Naive thymus-derived CD4-positive, alpha-beta T cell (primary cell): Measurements from ENCODE around the gene PPFIA3. TPM values are rescaled to one million over a fixed set of nuclear protein-coding genes. Genes with fewer than 3 reads are reported as not detected.

ENCODE experiments used
- ATAC-seq: fragments of 150-1000 bp; cut with Tn5 transposase; 2 replicates; pipeline ENCODE4 v1.10.0; 2021; ENCODE audit warnings: mild to moderate bottlenecking, moderate library complexity
- CTCF ChIA-PET: fragments of 350-600 bp; sonication (Branson Sonifier 250); formaldehyde crosslinking; loops from one replicate; lab custom pipeline; 2021; ENCODE audit warnings: antibody characterized with exemption; lab: Charles Lee
- POLR2A ChIA-PET: fragments of 350-600 bp; sonication (Branson Sonifier 250); formaldehyde crosslinking; loops from one replicate; lab custom pipeline; 2021; ENCODE audit warnings: antibody characterized with exemption, inconsistent platforms; lab: Charles Lee
- DNase-seq, 9 donors: peaks; one replicate each; pipeline versions ENCODE4 v3.0.0 to v3.0.0-alpha.2; 2020 to 2022; ENCODE audit warnings: mixed read lengths in 1 of 9
- H3K27ac ChIP-seq: one replicate; pipeline ENCODE4 v1.7.0; 2013; ENCODE audit warnings: mild to moderate bottlenecking, low read depth, low read length, moderate library complexity
- H3K27me3 ChIP-seq, 2 donors: one replicate each; pipeline ENCODE4 v1.7.0; 2013; ENCODE audit warnings: low read length in 2 of 2, mild to moderate bottlenecking in 2 of 2, moderate library complexity in 2 of 2; ENCODE audit not compliant: control insufficient read depth in 2 of 2, insufficient read depth in 2 of 2
- H3K36me3 ChIP-seq, 3 experiments: 1 replicate in 2 of 3; 2 replicates in 1 of 3; pipeline ENCODE4 v1.7.0; 2013; ENCODE audit warnings: low read length in 3 of 3, mild to moderate bottlenecking in 3 of 3, moderate library complexity in 1 of 3; ENCODE audit not compliant: insufficient read depth in 3 of 3, control insufficient read depth in 2 of 3
- H3K4me1 ChIP-seq, 2 donors: one replicate each; pipeline ENCODE4 v1.7.0; 2013; ENCODE audit warnings: low read length in 2 of 2, mild to moderate bottlenecking in 2 of 2, moderate library complexity in 1 of 2; ENCODE audit not compliant: control insufficient read depth in 2 of 2, insufficient read depth in 2 of 2
- H3K4me3 ChIP-seq: 2 replicates; pipeline ENCODE4 v1.7.0; 2013; ENCODE audit warnings: mild to moderate bottlenecking, low read length
- H3K9me3 ChIP-seq, 3 experiments: 1 replicate in 2 of 3; 2 replicates in 1 of 3; pipeline ENCODE4 v1.7.0; 2013; ENCODE audit warnings: low read length in 3 of 3; ENCODE audit not compliant: control insufficient read depth in 2 of 3
- H3K27ac Mint-ChIP-seq, 9 donors: one replicate each; pipeline ENCODE4 v1.8.0; 2020 to 2022; ENCODE audit warnings: mixed read lengths in 9 of 9, mild to moderate bottlenecking in 8 of 9, moderate library complexity in 5 of 9, inconsistent platforms in 2 of 9
- H3K27me3 Mint-ChIP-seq, 5 donors: one replicate each; pipeline ENCODE4 v1.8.0; 2021 to 2022; ENCODE audit warnings: mixed read lengths in 5 of 5, mild to moderate bottlenecking in 1 of 5
- H3K36me3 Mint-ChIP-seq, 5 donors: one replicate each; pipeline ENCODE4 v1.8.0; 2020 to 2022; ENCODE audit warnings: mixed read lengths in 5 of 5, mild to moderate bottlenecking in 3 of 5, inconsistent platforms in 1 of 5
- H3K4me1 Mint-ChIP-seq, 7 donors: one replicate each; pipeline ENCODE4 v1.8.0; 2020 to 2022; ENCODE audit warnings: mixed read lengths in 7 of 7, mild to moderate bottlenecking in 3 of 7, inconsistent platforms in 1 of 7
- H3K4me3 Mint-ChIP-seq, 10 donors: one replicate each; pipeline ENCODE4 v1.8.0; 2020 to 2022; ENCODE audit warnings: mild to moderate bottlenecking in 10 of 10, mixed read lengths in 10 of 10, moderate library complexity in 6 of 10, inconsistent platforms in 2 of 10
- H3K9me3 Mint-ChIP-seq, 11 donors: one replicate each; pipeline ENCODE4 v1.8.0; 2020 to 2022; ENCODE audit warnings: mixed read lengths in 11 of 11, mild to moderate bottlenecking in 4 of 11, inconsistent platforms in 1 of 11, moderate library complexity in 1 of 11
- intact Hi-C, 2 donors: fragments of 100-400 bp; cut with micrococcal nuclease; formaldehyde crosslinking; loops; one replicate each; pipeline ENCODE4 v1.15.1; 2023
- polyA plus RNA-seq, 2 donors: library from polyadenylated mRNA; unstranded; fragments of 300-500 nt; fragmentation: Illumina TruSeq; gene quantifications; one replicate each; pipeline ENCODE4 v1.2.3, GENCODE V29; 2021
- total RNA-seq, 6 experiments: library from RNA in 5 of 6; stranded (reverse) in 5 of 6; gene quantifications; 1 replicate in 5 of 6; 2 replicates in 1 of 6; pipeline ENCODE4 v1.2.3 and lab custom pipeline; 2021 to 2026

PPFIA3 gene
- total and polyA plus RNA-seq, 7 experiments from 2014 or later = 0.15 to 4.9 (median 2.6) TPM

GRCh38 chr19:49148044-49148682 is 28.8 kb downstream of the PPFIA3 start:
- no peak overlapping the region for H3K27ac ChIP-seq
- DNase-seq = no peak
- H3K9me3 ChIP-seq = no peaks in the 10 kb centered on the region
- H3K4me1 ChIP-seq = peaks cover 8 to 35% of the 10 kb centered on the region in 2 donors
- peaks cover 52 to 62% (median 55%) of the 10 kb centered on the region in 5 donors for H3K27me3 Mint-ChIP-seq
- peaks cover 0 to 5% (median 0%) of the 10 kb centered on the region in 5 donors for H3K36me3 Mint-ChIP-seq
- no peaks in the 10 kb centered on the region for H3K36me3 ChIP-seq
- CTCF ChIA-PET = interaction anchor here (0.8 to 4.6 kb wide), 3 partner anchors 34 to 161 kb away, joined by 3 to 28 read pairs (median 3); partner anchors contain the start of gene LIN7B
- peaks cover 8 to 29% of the 10 kb centered on the region in 2 donors for H3K27me3 ChIP-seq
- peaks cover 0 to 10% (median 0%) of the 10 kb centered on the region in 11 donors for H3K9me3 Mint-ChIP-seq
- ATAC-seq = no peak
- no peak overlapping the region for H3K4me3 ChIP-seq
- no peak overlapping the region for H3K27ac Mint-ChIP-seq
- intact Hi-C loops = loop anchor here (5.0 to 10.0 kb wide), 4 partner anchors 131 to 353 kb away; partner anchors contain the start of genes GYS1 (in 1 of the 2), LHB (in 1 of the 2), RUVBL2 (in 1 of the 2) and SLC17A7 (in 1 of the 2)
- H3K4me1 Mint-ChIP-seq = peaks cover 16 to 45% (median 36%) of the 10 kb centered on the region in 7 donors
- H3K4me3 Mint-ChIP-seq = peak overlapping the region in 9 of 10 donors; percentile 13 to 83 (median 75)
- POLR2A ChIA-PET = interaction anchor here (0.7 to 1.5 kb wide), 2 partner anchors 50 to 231 kb away, joined by 3 to 4 read pairs; no protein-coding TSS in a partner anchor

DNA sequence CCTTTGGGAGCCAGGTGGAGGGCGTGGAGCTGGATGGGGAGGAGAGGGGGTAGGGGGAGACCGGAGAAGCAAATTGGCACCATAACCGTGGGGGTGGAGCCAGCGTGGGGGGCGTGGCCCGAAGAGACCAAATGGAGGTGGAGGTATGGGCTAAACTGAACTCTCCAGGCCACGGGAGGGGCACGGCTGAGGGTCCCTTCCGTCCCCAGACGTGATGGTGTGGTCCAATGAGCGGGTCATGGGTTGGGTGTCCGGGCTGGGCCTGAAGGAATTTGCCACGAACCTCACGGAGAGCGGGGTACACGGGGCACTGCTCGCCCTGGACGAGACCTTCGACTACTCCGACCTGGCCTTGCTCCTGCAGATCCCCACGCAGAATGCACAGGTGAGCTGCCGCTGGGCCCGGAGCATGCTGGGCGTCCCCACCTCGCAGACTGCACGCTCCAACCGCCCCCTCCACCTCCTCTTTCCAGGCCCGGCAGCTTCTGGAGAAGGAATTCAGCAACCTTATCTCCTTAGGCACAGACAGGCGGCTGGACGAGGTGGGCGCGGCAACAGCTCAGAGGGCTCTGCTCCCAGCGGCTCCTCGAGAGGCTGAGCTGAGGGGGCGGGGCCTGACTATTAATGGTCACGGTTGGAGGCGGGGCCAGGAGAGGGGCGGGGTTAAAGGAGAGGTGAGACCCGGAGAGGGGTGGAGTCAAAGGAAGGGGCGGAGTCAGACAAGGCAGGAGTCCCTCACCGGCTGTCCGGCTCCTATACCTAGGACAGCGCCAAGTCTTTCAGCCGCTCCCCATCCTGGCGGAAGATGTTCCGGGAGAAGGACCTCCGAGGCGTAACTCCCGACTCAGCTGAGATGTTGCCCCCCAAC is 29.7 kb downstream of the PPFIA3 start:
- no peak overlapping the region for H3K27ac Mint-ChIP-seq
- Histone ChIP-seq H3K4me1 (peaks cover 8 to 35% of the 10 kb centered on the region in 2 donors), H3K9me3 (no peaks in the 10 kb centered on the region), H3K27me3 (peaks cover 8 to 29% of the 10 kb centered on the region in 2 donors), H3K36me3 (no peaks in the 10 kb centered on the region), H3K4me3 (peak overlapping the region; percentile 52), H3K27ac (no peak overlapping the region)
- H3K27me3 Mint-ChIP-seq = peaks cover 59 to 71% (median 61%) of the 10 kb centered on the region in 5 donors
- peaks cover 0 to 10% (median under 1%) of the 10 kb centered on the region in 11 donors for H3K9me3 Mint-ChIP-seq
- peaks cover 0 to 7% (median 0%) of the 10 kb centered on the region in 5 donors for H3K36me3 Mint-ChIP-seq
- ATAC-seq (peak; percentile 75), DNase-seq (peak; percentile 39 to 83 (median 59))
- H3K4me1 Mint-ChIP-seq = peaks cover 16 to 43% (median 35%) of the 10 kb centered on the region in 7 donors
- ChIA-PET CTCF (interaction anchor here (0.6 to 4.6 kb wide), 5 partner anchors 10 to 162 kb away, joined by 3 to 28 read pairs (median 3); partner anchors contain the start of gene LIN7B), POLR2A (interaction anchor here (1.5 kb wide), 1 partner anchor 51 kb away, joined by 4 read pairs; no protein-coding TSS in a partner anchor)
- intact Hi-C loops = loop anchor here (1.0 to 10.0 kb wide), 5 partner anchors 21 to 354 kb away; partner anchors contain the start of genes GYS1 (in 1 of the 2), LHB (in 1 of the 2), RUVBL2 (in 1 of the 2) and SLC17A7 (in 1 of the 2)
- H3K4me3 Mint-ChIP-seq = peak overlapping the region; percentile 32 to 88 (median 76)

GRCh38 chr19:49149652-49150105 is 30.3 kb downstream of the PPFIA3 start:
- POLR2A ChIA-PET = interaction anchor here (1.5 kb wide), 1 partner anchor 51 kb away, joined by 4 read pairs; no protein-coding TSS in a partner anchor
- Mint-ChIP-seq H3K4me3 (peak overlapping the region; percentile 62 to 88 (median 78)), H3K4me1 (peaks cover 16 to 43% (median 35%) of the 10 kb centered on the region in 7 donors), H3K27ac (no peak overlapping the region), H3K9me3 (peaks cover 0 to 12% (median 4%) of the 10 kb centered on the region in 11 donors), H3K27me3 (peaks cover 64 to 77% (median 67%) of the 10 kb centered on the region in 5 donors), H3K36me3 (peaks cover 0 to 9% (median 0%) of the 10 kb centered on the region in 5 donors)
- DNase-seq = no peak
- no peak for ATAC-seq
- Histone ChIP-seq H3K27me3 (peaks cover 8 to 29% of the 10 kb centered on the region in 2 donors), H3K9me3 (no peaks in the 10 kb centered on the region), H3K4me3 (peak overlapping the region; percentile 52), H3K4me1 (peaks cover 8 to 35% of the 10 kb centered on the region in 2 donors), H3K27ac (no peak overlapping the region), H3K36me3 (no peaks in the 10 kb centered on the region)
- CTCF ChIA-PET = interaction anchor here (0.6 to 4.6 kb wide), 4 partner anchors 11 to 52 kb away, joined by 3 to 28 read pairs (median 3); partner anchors contain the start of gene LIN7B
- intact Hi-C loops = loop anchor here (1.0 to 10.0 kb wide), 6 partner anchors 21 to 355 kb away; partner anchors contain the start of genes C19orf73 (in 1 of the 2), GYS1 (in 1 of the 2), LHB (in 1 of the 2) and PPFIA3 (in 1 of the 2)

DNA sequence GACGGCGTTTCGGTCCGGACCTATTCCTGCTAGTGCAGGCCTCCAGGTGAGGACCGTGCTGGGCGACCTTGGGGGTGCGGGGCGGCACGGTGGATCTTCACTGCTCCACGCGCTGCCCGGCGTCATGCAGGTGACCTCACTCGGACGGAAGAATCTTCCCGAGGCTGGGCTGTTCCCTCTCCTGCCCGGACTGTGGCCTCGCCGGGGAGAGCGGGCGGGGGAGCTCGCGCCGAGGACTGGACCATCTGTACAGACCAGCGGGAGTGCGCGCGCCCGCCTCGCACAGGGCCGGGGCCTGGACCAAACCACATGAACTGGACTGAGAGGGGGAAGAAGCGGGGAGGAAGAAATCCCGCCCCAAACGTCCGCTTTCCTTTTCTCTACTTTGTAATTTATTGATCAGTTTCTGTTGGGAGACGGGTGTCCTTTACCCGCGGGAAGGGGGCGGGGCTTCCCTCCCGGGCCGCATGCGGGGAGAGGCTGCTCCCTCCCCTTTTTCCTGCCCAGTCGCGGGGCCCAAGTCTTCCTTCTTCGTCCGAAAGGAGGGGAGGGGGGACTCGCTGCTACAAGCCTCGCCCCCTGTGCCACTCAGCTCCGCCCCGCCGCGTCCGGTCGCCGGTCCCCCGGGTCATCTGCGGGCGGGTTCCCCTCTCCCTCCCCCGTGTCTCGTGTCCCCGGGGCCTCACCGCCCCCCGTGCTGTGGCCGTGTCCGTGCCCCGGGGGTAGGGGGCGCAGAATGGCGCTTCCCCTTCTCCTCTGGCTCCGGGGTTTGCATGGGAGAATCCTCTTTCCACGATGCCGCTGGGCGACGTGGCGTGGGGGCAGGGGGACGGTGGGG is 31.0 kb downstream of the PPFIA3 start:
- Histone ChIP-seq H3K27me3 (peaks cover 8 to 29% of the 10 kb centered on the region in 2 donors), H3K27ac (no peak overlapping the region), H3K4me3 (peak overlapping the region; percentile 52), H3K36me3 (no peaks in the 10 kb centered on the region), H3K4me1 (peaks cover 8 to 35% of the 10 kb centered on the region in 2 donors), H3K9me3 (no peaks in the 10 kb centered on the region)
- Mint-ChIP-seq H3K27me3 (peaks cover 65 to 80% (median 67%) of the 10 kb centered on the region in 5 donors), H3K4me1 (peaks cover 16 to 43% (median 35%) of the 10 kb centered on the region in 7 donors), H3K4me3 (peak overlapping the region; percentile 62 to 88 (median 78)), H3K9me3 (peaks cover 0 to 14% (median 5%) of the 10 kb centered on the region in 11 donors), H3K27ac (peak overlapping the region in 1 of 9 donors; percentile 33), H3K36me3 (peaks cover 0 to 9% (median 0%) of the 10 kb centered on the region in 5 donors)
- ATAC-seq (peak; percentile 37), DNase-seq (peak in 4 of 9 donors; percentile 25 to 64 (median 33))
- ChIA-PET POLR2A (no interaction called here), CTCF (interaction anchor here (0.6 to 4.6 kb wide), 4 partner anchors 32 to 568 kb away, joined by 3 to 28 read pairs (median 6); no protein-coding TSS in a partner anchor)
- intact Hi-C loops = loop anchor here (1.0 to 5.0 kb wide), 2 partner anchors 22 to 33 kb away; partner anchors contain the start of genes C19orf73 (in 1 of the 2) and PPFIA3 (in 1 of the 2)

DNA sequence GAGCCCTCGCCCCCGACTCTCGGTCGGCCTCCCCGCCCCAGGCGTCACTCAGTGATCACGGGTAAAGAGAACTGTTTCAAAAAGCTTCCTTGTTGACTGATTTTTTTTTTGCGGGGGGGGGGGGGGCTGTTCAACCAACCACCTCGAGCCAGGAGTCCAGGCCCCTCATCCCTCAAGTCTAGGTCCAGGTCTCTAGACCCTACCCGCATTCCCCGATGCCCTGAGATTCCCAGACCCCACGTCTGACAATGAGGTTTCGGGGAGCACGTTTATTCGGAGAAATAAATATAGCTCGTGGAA is 31.6 kb downstream of the PPFIA3 start:
- ChIA-PET POLR2A (no interaction called here), CTCF (interaction anchor here (0.6 kb wide), 3 partner anchors 32 to 567 kb away, joined by 3 to 6 read pairs (median 5); no protein-coding TSS in a partner anchor)
- Histone ChIP-seq H3K36me3 (no peaks in the 10 kb centered on the region), H3K9me3 (no peaks in the 10 kb centered on the region), H3K27me3 (peaks cover 8 to 32% of the 10 kb centered on the region in 2 donors), H3K27ac (no peak overlapping the region), H3K4me3 (peak overlapping the region; percentile 52), H3K4me1 (peaks cover 8 to 30% of the 10 kb centered on the region in 2 donors)
- no peak for ATAC-seq
- no peak for DNase-seq
- peaks cover 0 to 14% (median 5%) of the 10 kb centered on the region in 11 donors for H3K9me3 Mint-ChIP-seq
- peaks cover 0 to 9% (median 0%) of the 10 kb centered on the region in 5 donors for H3K36me3 Mint-ChIP-seq
- peak overlapping the region in 9 of 10 donors; percentile 27 to 88 (median 76) for H3K4me3 Mint-ChIP-seq
- H3K27ac Mint-ChIP-seq = no peak overlapping the region
- peaks cover 63 to 85% (median 67%) of the 10 kb centered on the region in 5 donors for H3K27me3 Mint-ChIP-seq
- H3K4me1 Mint-ChIP-seq = peaks cover 11 to 39% (median 30%) of the 10 kb centered on the region in 7 donors
- intact Hi-C loops = loop anchor here (1.0 to 5.0 kb wide), 2 partner anchors 23 to 34 kb away; partner anchors contain the start of genes C19orf73 (in 1 of the 2) and PPFIA3 (in 1 of the 2)
